Measurements from ENCODE around the gene MEIS2.

GRCh38 chr15:36925049-36925448 lies 175.3 kb downstream of the MEIS2 start:
- no peak for TF ChIP-seq CTCF (IDR thresholded peaks at IDR 0.05; ENCODE audit: insufficient read depth, low read length)
- no peak for TF ChIP-seq REST (IDR thresholded peaks at IDR 0.05; ENCODE audit: insufficient replicate concordance, low read depth)
